ENCODE data around the gene STRA6. TPM values are rescaled to one million over a fixed set of nuclear protein-coding genes. Genes with fewer than 3 reads are reported as not detected.

STRA6 gene
- total RNA-seq, 1 experiment from 2014 or later, result 0.29 TPM

DNA sequence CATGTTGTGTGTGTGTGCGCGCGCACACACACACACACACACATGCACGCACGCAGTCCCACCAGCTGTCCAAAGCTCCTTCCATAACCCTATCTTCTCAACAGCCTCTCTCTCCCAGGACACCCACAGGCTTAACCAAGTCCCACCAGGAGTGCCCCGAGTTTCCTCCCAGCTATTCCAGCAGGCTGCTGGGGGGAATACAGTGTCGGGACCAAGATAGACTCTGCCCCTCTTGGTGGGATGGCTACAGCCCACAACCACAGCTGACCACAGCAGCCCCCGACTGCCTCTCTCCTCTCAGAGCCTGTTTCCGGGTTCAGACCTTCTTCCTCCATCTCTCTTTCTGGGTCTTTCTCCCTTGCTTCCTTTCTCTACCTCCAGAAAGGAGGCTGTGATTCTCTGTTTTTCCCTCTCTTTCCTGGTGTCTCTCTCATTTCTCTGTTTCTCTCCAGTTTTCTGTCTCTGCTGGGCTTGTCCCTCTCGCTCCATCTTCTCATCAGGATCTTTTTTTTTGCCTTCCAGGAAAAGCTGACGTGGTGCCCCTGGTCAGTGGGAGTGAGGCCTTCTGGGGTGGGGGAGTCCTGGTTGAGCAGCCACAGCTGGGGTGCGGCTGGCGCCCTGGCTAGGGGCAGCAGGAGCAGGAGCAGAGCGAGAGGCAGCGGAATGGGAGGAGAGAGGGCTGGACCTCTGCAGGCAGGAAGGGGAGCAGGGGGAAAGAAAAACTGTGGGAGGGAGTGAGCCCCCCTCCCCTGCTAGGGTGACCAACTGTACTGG, 32.3 kb downstream of the STRA6 start:
- BruUV-seq (replicated peaks), result no TSS peak
- no peak for DNase-seq
- Histone ChIP-seq H3K9ac (ENCODE audit: low read length) (no peak overlapping the region), H3K4me2 (ENCODE audit: low read length) (no peak overlapping the region), H3K27me3 (ENCODE audit: low read length) (no peaks in the 10 kb centered on the region), H3F3A (ENCODE audit: low read length, unreplicated experiment) (no peaks in the 10 kb centered on the region), H3K4me1 (ENCODE audit: insufficient read depth, low read length) (no peaks in the 10 kb centered on the region), H3K9me2 (replicated peaks; ENCODE audit: low read length) (no peaks in the 10 kb centered on the region), H2AFZ (ENCODE audit: low read length) (no peak overlapping the region), H3K79me2 (ENCODE audit: low read length) (no peaks in the 10 kb centered on the region), H3K36me3 (ENCODE audit: low read depth, low read length) (no peaks in the 10 kb centered on the region), H3K9me3 (ENCODE audit: low read length) (no peaks in the 10 kb centered on the region), H3K4me3 (ENCODE audit: low read length) (no peak overlapping the region), H3K27ac (ENCODE audit: low read length) (no peak overlapping the region), H4K20me1 (ENCODE audit: low read length) (no peaks in the 10 kb centered on the region)
- TF ChIP-seq EZH2phosphoT487 (IDR thresholded peaks at IDR 0.05; ENCODE audit: borderline replicate concordance, low read length) (no peak), EZH2 (IDR thresholded peaks at IDR 0.05; ENCODE audit: low read length, unreplicated experiment) (no peak)
- TF ChIP-seq, protein P1, sequence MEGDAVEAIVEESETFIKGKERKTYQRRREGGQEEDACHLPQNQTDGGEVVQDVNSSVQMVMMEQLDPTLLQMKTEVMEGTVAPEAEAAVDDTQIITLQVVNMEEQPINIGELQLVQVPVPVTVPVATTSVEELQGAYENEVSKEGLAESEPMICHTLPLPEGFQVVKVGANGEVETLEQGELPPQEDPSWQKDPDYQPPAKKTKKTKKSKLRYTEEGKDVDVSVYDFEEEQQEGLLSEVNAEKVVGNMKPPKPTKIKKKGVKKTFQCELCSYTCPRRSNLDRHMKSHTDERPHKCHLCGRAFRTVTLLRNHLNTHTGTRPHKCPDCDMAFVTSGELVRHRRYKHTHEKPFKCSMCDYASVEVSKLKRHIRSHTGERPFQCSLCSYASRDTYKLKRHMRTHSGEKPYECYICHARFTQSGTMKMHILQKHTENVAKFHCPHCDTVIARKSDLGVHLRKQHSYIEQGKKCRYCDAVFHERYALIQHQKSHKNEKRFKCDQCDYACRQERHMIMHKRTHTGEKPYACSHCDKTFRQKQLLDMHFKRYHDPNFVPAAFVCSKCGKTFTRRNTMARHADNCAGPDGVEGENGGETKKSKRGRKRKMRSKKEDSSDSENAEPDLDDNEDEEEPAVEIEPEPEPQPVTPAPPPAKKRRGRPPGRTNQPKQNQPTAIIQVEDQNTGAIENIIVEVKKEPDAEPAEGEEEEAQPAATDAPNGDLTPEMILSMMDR (conservative IDR thresholded peaks at IDR 0.05; ENCODE audit: low read depth, low read length), result no peak
- ATAC-seq, result no peak
- intact Hi-C loops (cut with micrococcal nuclease), result no loop called here
- CTCF ChIA-PET, result no interaction called here
- POLR2A ChIA-PET (ENCODE audit: unreplicated experiment), result no interaction called here

DNA sequence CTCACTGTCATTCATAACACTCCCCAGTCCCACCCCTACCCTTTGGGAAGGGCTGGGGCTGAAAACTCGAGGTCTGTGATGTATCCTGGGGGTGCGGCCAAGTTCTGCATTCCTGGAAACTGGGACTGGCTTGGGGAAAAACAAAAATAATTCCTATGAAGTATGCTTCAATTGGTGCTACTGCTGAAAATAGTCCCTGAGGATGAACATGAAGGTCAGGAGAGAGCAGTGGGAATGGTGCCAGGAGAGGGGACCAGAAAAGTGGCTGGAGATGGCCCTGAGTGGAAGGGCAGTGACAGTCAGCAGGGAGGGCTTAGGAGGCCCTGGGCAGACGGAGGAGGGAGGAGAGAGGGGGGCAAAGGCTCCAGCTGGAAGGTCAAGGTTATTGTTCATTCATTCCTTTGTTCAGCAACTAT, 33.9 kb downstream of the STRA6 start:
- H3F3A ChIP-seq (ENCODE audit: low read length, unreplicated experiment), result no peaks in the 10 kb centered on the region
- no peaks in the 10 kb centered on the region for H3K9me2 ChIP-seq (replicated peaks; ENCODE audit: low read length)
- H3K9ac ChIP-seq (ENCODE audit: low read length), result no peak overlapping the region
- H3K9me3 ChIP-seq (ENCODE audit: low read length), result no peaks in the 10 kb centered on the region
- CTCF ChIA-PET, result no interaction called here
- TF ChIP-seq EZH2phosphoT487 (IDR thresholded peaks at IDR 0.05; ENCODE audit: borderline replicate concordance, low read length), result no peak
- TF ChIP-seq, protein P1 (conservative IDR thresholded peaks at IDR 0.05; ENCODE audit: low read depth, low read length), result no peak
- no peak for TF ChIP-seq EZH2 (IDR thresholded peaks at IDR 0.05; ENCODE audit: low read length, unreplicated experiment)
- POLR2A ChIA-PET (ENCODE audit: unreplicated experiment), result no interaction called here
- no TSS peak for BruUV-seq (replicated peaks)
- DNase-seq, result no peak
- no peaks in the 10 kb centered on the region for H3K27me3 ChIP-seq (ENCODE audit: low read length)
- H3K27ac ChIP-seq (ENCODE audit: low read length), result no peak overlapping the region
- no peaks in the 10 kb centered on the region for H3K36me3 ChIP-seq (ENCODE audit: low read depth, low read length)
- no peaks in the 10 kb centered on the region for H4K20me1 ChIP-seq (ENCODE audit: low read length)
- no peak overlapping the region for H3K4me2 ChIP-seq (ENCODE audit: low read length)
- intact Hi-C loops (cut with micrococcal nuclease), result no loop called here
- H2AFZ ChIP-seq (ENCODE audit: low read length), result no peak overlapping the region
- ATAC-seq, result no peak
- no peak overlapping the region for H3K4me3 ChIP-seq (ENCODE audit: low read length)
- no peaks in the 10 kb centered on the region for H3K4me1 ChIP-seq (ENCODE audit: insufficient read depth, low read length)
- no peaks in the 10 kb centered on the region for H3K79me2 ChIP-seq (ENCODE audit: low read length)

DNA sequence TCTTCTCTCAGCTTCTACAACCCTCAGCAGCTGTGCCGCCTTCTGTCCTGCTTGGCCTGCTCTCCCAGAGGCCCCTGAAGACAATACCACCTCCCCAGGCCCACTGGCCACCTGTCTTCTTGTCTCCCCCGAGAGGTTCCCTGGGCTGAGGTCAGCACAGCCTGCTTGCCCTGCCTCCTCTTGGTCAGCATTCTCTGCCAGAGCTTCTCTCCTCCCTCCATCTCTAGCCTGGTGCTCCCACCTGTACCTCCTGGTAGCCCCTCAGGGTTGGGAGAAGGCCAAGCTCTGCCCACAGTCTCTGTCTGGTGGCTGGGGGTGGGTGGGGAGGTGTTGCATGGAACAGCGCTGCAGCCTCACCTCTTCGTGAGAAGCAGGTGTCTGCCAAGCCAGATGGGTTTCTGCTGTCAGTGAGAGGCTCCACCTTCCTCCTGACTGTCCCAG, 34.7 kb downstream of the STRA6 start:
- no peaks in the 10 kb centered on the region for H3K36me3 ChIP-seq (ENCODE audit: low read depth, low read length)
- H3F3A ChIP-seq (ENCODE audit: low read length, unreplicated experiment), result no peaks in the 10 kb centered on the region
- no peaks in the 10 kb centered on the region for H3K79me2 ChIP-seq (ENCODE audit: low read length)
- intact Hi-C loops (cut with micrococcal nuclease), result no loop called here
- H3K4me1 ChIP-seq (ENCODE audit: insufficient read depth, low read length), result no peaks in the 10 kb centered on the region
- ChIA-PET CTCF (no interaction called here), POLR2A (ENCODE audit: unreplicated experiment) (no interaction called here)
- H3K9me3 ChIP-seq (ENCODE audit: low read length), result no peaks in the 10 kb centered on the region
- no peak overlapping the region for H3K4me3 ChIP-seq (ENCODE audit: low read length)
- DNase-seq, result no peak
- no peak overlapping the region for H3K27ac ChIP-seq (ENCODE audit: low read length)
- H3K9me2 ChIP-seq (replicated peaks; ENCODE audit: low read length), result no peaks in the 10 kb centered on the region
- BruUV-seq (replicated peaks), result no TSS peak
- H4K20me1 ChIP-seq (ENCODE audit: low read length), result no peaks in the 10 kb centered on the region
- no peak overlapping the region for H2AFZ ChIP-seq (ENCODE audit: low read length)
- TF ChIP-seq EZH2 (IDR thresholded peaks at IDR 0.05; ENCODE audit: low read length, unreplicated experiment), result no peak
- TF ChIP-seq, protein P1 (conservative IDR thresholded peaks at IDR 0.05; ENCODE audit: low read depth, low read length), result no peak
- no peak for TF ChIP-seq EZH2phosphoT487 (IDR thresholded peaks at IDR 0.05; ENCODE audit: borderline replicate concordance, low read length)
- H3K9ac ChIP-seq (ENCODE audit: low read length), result no peak overlapping the region
- no peak for ATAC-seq
- no peak overlapping the region for H3K4me2 ChIP-seq (ENCODE audit: low read length)
- no peaks in the 10 kb centered on the region for H3K27me3 ChIP-seq (ENCODE audit: low read length)
